ENCODE measurements around the gene CKS1B. TPM values are rescaled to one million over a fixed set of nuclear protein-coding genes. Genes with fewer than 3 reads are reported as not detected.

CKS1B gene
- total and polyA plus RNA-seq, 9 of the 15 experiments (the other 6 are each of a cell fraction or from before 2014, with no cell fraction given): 215 to 1,103 (median 460) TPM

GRCh38 chr1:155004352-155005075, 30.0 kb downstream of the CKS1B start (continued):
- TF ChIP-seq, protein P1, sequence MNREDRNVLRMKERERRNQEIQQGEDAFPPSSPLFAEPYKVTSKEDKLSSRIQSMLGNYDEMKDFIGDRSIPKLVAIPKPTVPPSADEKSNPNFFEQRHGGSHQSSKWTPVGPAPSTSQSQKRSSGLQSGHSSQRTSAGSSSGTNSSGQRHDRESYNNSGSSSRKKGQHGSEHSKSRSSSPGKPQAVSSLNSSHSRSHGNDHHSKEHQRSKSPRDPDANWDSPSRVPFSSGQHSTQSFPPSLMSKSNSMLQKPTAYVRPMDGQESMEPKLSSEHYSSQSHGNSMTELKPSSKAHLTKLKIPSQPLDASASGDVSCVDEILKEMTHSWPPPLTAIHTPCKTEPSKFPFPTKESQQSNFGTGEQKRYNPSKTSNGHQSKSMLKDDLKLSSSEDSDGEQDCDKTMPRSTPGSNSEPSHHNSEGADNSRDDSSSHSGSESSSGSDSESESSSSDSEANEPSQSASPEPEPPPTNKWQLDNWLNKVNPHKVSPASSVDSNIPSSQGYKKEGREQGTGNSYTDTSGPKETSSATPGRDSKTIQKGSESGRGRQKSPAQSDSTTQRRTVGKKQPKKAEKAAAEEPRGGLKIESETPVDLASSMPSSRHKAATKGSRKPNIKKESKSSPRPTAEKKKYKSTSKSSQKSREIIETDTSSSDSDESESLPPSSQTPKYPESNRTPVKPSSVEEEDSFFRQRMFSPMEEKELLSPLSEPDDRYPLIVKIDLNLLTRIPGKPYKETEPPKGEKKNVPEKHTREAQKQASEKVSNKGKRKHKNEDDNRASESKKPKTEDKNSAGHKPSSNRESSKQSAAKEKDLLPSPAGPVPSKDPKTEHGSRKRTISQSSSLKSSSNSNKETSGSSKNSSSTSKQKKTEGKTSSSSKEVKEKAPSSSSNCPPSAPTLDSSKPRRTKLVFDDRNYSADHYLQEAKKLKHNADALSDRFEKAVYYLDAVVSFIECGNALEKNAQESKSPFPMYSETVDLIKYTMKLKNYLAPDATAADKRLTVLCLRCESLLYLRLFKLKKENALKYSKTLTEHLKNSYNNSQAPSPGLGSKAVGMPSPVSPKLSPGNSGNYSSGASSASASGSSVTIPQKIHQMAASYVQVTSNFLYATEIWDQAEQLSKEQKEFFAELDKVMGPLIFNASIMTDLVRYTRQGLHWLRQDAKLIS (CRISPR knock-in tag; IDR thresholded peaks at IDR 0.05): no peak
- no peak; the same call in 1 of the 2 replicates for TF ChIP-seq ZNF324 (CRISPR knock-in tag; IDR thresholded peaks at IDR 0.05)
- no peak for TF ChIP-seq TEAD2 (tag; IDR thresholded peaks at IDR 0.05)
- no peak for TF ChIP-seq PHF21A (IDR thresholded peaks at IDR 0.05; ENCODE audit: borderline replicate concordance, low read depth)
- 0 out of 2 replicates have a peak, but pooled peaks have one; percentile 34 for TF ChIP-seq TARDBP (IDR thresholded peaks at IDR 0.05)
- TF ChIP-seq, protein P2, sequence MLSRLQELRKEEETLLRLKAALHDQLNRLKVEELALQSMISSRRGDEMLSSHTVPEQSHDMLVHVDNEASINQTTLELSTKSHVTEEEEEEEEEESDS (CRISPR knock-in tag; IDR thresholded peaks at IDR 0.05): no peak
- no peak for TF ChIP-seq ETV5 (CRISPR knock-in tag; IDR thresholded peaks at IDR 0.05; ENCODE audit: low read depth)
- TF ChIP-seq CXXC5 (CRISPR knock-in tag; IDR thresholded peaks at IDR 0.05): 0 out of 2 replicates have a peak, but pooled peaks have one; percentile 38
- TF ChIP-seq SIRT6 (IDR thresholded peaks at IDR 0.05; ENCODE audit: low read depth, low read length): no peak
- no peak for TF ChIP-seq ETV6 (IDR thresholded peaks at IDR 0.05; ENCODE audit: borderline replicate concordance in 1 of 2, low read depth in 2 of 2, low read length in 1 of 2)
- TF ChIP-seq ETV6 (CRISPR knock-in tag; IDR thresholded peaks at IDR 0.05; ENCODE audit: borderline replicate concordance): no peak
- TF ChIP-seq LCOR (CRISPR knock-in tag; IDR thresholded peaks at IDR 0.05): peak; percentile 44; the same call in 1 of the 2 replicates
- no peak for TF ChIP-seq IFI16 (CRISPR knock-in tag; IDR thresholded peaks at IDR 0.05)
- TF ChIP-seq RCOR1 (IDR thresholded peaks at IDR 0.05; ENCODE audit: borderline replicate concordance in 1 of 2, low read depth in 2 of 2, low read length in 2 of 2): peak in 1 of 2 experiments; percentile 40; a peak in 1 of 4 replicates
- TF ChIP-seq, protein P3, sequence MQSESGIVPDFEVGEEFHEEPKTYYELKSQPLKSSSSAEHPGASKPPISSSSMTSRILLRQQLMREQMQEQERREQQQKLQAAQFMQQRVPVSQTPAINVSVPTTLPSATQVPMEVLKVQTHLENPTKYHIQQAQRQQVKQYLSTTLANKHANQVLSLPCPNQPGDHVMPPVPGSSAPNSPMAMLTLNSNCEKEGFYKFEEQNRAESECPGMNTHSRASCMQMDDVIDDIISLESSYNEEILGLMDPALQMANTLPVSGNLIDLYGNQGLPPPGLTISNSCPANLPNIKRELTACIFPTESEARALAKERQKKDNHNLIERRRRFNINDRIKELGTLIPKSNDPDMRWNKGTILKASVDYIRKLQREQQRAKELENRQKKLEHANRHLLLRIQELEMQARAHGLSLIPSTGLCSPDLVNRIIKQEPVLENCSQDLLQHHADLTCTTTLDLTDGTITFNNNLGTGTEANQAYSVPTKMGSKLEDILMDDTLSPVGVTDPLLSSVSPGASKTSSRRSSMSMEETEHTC (IDR thresholded peaks at IDR 0.05): no peak
- TF ChIP-seq, protein P4, sequence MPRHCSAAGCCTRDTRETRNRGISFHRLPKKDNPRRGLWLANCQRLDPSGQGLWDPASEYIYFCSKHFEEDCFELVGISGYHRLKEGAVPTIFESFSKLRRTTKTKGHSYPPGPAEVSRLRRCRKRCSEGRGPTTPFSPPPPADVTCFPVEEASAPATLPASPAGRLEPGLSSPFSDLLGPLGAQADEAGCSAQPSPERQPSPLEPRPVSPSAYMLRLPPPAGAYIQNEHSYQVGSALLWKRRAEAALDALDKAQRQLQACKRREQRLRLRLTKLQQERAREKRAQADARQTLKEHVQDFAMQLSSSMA (CRISPR knock-in tag; IDR thresholded peaks at IDR 0.05): peak; percentile 59; the same call in 1 of the 2 replicates
- TF ChIP-seq LARP7 (IDR thresholded peaks at IDR 0.05): no peak
- TF ChIP-seq SMARCA4 (IDR thresholded peaks at IDR 0.05): peak; percentile 49; the same call in 1 of the 2 replicates
- TF ChIP-seq, protein P5, sequence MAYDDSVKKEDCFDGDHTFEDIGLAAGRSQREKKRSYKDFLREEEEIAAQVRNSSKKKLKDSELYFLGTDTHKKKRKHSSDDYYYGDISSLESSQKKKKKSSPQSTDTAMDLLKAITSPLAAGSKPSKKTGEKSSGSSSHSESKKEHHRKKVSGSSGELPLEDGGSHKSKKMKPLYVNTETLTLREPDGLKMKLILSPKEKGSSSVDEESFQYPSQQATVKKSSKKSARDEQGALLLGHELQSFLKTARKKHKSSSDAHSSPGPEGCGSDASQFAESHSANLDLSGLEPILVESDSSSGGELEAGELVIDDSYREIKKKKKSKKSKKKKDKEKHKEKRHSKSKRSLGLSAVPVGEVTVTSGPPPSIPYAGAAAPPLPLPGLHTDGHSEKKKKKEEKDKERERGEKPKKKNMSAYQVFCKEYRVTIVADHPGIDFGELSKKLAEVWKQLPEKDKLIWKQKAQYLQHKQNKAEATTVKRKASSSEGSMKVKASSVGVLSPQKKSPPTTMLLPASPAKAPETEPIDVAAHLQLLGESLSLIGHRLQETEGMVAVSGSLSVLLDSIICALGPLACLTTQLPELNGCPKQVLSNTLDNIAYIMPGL (CRISPR knock-in tag; IDR thresholded peaks at IDR 0.05): no peak
- TF ChIP-seq ZNF282 (CRISPR knock-in tag; IDR thresholded peaks at IDR 0.05): no peak
- no peak for TF ChIP-seq ZNF3 (CRISPR knock-in tag; IDR thresholded peaks at IDR 0.05)
- no peak for TF ChIP-seq ZNF384 (IDR thresholded peaks at IDR 0.05; ENCODE audit: low read depth, low read length)
